Measurements from ENCODE around the gene REEP1. TPM values are rescaled to one million over a fixed set of nuclear protein-coding genes. Genes with fewer than 3 reads are reported as not detected.

Gene REEP1
- total RNA-seq, 1 experiment from 2014 or later: 5.9 TPM

GRCh38 chr2:86305915-86306254, 31.5 kb downstream of the REEP1 start:
- H3K36me3 ChIP-seq (ENCODE audit: control insufficient read depth in 1 of 2, insufficient read depth in 2 of 2, low read length in 2 of 2): no peaks in the 10 kb centered on the region
- H3K9ac ChIP-seq (ENCODE audit: low read length): no peak overlapping the region
- H3K79me2 ChIP-seq (ENCODE audit: insufficient read depth, low read length): no peaks in the 10 kb centered on the region
- ChIA-PET CTCF (no interaction called here), POLR2A (no interaction called here), RAD21 (ENCODE audit: low non-redundant PET in 1 of 2, low total read pairs in 2 of 2, uncharacterized antibody in 2 of 2, unreplicated experiment in 2 of 2) (no interaction called here)
- no peak for DNase-seq (ENCODE audit: low read depth, low spot score)
- no peaks in the 10 kb centered on the region for H3K27me3 ChIP-seq (ENCODE audit: insufficient read depth, low read length)
- H2AFZ ChIP-seq (ENCODE audit: low read depth, low read length, poor library complexity, severe bottlenecking): no peak overlapping the region
- H3K4me2 ChIP-seq (ENCODE audit: low read length): no peak overlapping the region
- H3K4me3 ChIP-seq (replicated peaks in 1 of 2; ENCODE audit: low read depth in 1 of 2, low read length in 2 of 2): no peak overlapping the region
- no peak overlapping the region for H3K27ac ChIP-seq (ENCODE audit: low read depth, low read length)
- H4K20me1 ChIP-seq (ENCODE audit: insufficient read depth): no peaks in the 10 kb centered on the region
- intact Hi-C loops (cut with micrococcal nuclease): no loop called here
- no peaks in the 10 kb centered on the region for H3K9me3 ChIP-seq (ENCODE audit: control insufficient read depth in 1 of 2, insufficient read depth in 1 of 2, low read depth in 1 of 2, low read length in 2 of 2)
- no peak for TF ChIP-seq CBX3 (IDR thresholded peaks at IDR 0.05; ENCODE audit: low read depth)
- no peak for ATAC-seq
- no TSS peak for BruUV-seq (replicated peaks)
- H3K9me2 ChIP-seq (ENCODE audit: insufficient read depth): no peaks in the 10 kb centered on the region
- no peaks in the 10 kb centered on the region for H3K4me1 ChIP-seq (ENCODE audit: control insufficient read depth in 1 of 2, insufficient read depth in 2 of 2, low read length in 2 of 2)

DNA sequence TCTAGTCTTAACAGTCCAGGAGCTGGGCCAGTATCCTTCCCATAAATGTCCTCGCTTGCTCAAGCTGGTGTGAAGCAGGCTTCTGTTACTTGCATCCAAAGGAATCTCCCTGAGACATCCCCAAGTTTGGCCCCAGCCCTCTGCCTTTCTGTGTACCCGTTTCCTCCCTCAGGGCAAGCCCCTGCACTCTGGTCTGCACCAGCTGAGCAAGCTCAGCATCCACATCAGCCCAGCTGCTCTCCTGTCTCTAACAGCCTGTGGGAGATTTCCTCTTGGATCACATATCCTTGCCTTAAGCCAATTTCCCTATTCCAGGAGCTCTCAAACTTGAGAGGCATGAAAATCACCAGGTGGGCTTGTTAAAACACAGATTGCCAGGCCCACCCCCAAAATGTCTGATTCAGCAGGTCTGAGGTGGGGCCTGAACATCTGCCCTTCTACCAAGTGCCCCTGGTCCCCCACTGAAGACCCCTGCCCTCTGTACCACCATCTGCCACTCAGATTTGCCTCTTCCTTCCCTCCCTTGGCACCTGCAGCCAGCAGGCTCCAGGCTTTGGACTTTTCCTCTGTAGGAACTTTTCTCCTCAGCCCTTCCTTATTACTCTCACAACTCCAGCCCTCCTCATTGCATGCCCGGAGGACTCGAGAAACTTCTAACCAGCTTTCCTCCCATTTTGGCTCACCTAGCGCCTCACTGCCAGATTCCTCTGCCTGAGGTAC, 32.1 kb downstream of the REEP1 start:
- H3K79me2 ChIP-seq (ENCODE audit: insufficient read depth, low read length): no peaks in the 10 kb centered on the region
- H3K9ac ChIP-seq (ENCODE audit: low read length): no peak overlapping the region
- ChIA-PET RAD21 (ENCODE audit: low non-redundant PET in 1 of 2, low total read pairs in 2 of 2, uncharacterized antibody in 2 of 2, unreplicated experiment in 2 of 2) (no interaction called here), POLR2A (no interaction called here), CTCF (no interaction called here)
- no peaks in the 10 kb centered on the region for H3K4me1 ChIP-seq (ENCODE audit: control insufficient read depth in 1 of 2, insufficient read depth in 2 of 2, low read length in 2 of 2)
- BruUV-seq (replicated peaks): no TSS peak
- no peak overlapping the region for H3K4me2 ChIP-seq (ENCODE audit: low read length)
- no peaks in the 10 kb centered on the region for H3K9me2 ChIP-seq (ENCODE audit: insufficient read depth)
- no peaks in the 10 kb centered on the region for H3K36me3 ChIP-seq (ENCODE audit: control insufficient read depth in 1 of 2, insufficient read depth in 2 of 2, low read length in 2 of 2)
- no peak for ATAC-seq
- no peaks in the 10 kb centered on the region for H3K9me3 ChIP-seq (ENCODE audit: control insufficient read depth in 1 of 2, insufficient read depth in 1 of 2, low read depth in 1 of 2, low read length in 2 of 2)
- no peak for DNase-seq (ENCODE audit: low read depth, low spot score)
- H3K4me3 ChIP-seq (replicated peaks in 1 of 2; ENCODE audit: low read depth in 1 of 2, low read length in 2 of 2): no peak overlapping the region
- intact Hi-C loops (cut with micrococcal nuclease): no loop called here
- H3K27ac ChIP-seq (ENCODE audit: low read depth, low read length): no peak overlapping the region
- H3K27me3 ChIP-seq (ENCODE audit: insufficient read depth, low read length): no peaks in the 10 kb centered on the region
- no peak for TF ChIP-seq CEBPB (IDR thresholded peaks at IDR 0.05; ENCODE audit: low read depth)
- TF ChIP-seq, protein P1, sequence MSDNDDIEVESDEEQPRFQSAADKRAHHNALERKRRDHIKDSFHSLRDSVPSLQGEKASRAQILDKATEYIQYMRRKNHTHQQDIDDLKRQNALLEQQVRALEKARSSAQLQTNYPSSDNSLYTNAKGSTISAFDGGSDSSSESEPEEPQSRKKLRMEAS (IDR thresholded peaks at IDR 0.05): no peak
- no peak for TF ChIP-seq CTCF (IDR thresholded peaks at IDR 0.05 in 2 of 3, conservative IDR thresholded peaks at IDR 0.05 in 1 of 3; ENCODE audit: borderline replicate concordance in 1 of 3, insufficient read depth in 1 of 3, low read depth in 2 of 3, low read length in 2 of 3)
- no peak for TF ChIP-seq JUND (IDR thresholded peaks at IDR 0.05)
- TF ChIP-seq SP1 (IDR thresholded peaks at IDR 0.05; ENCODE audit: low read depth): no peak
- TF ChIP-seq ELF1 (IDR thresholded peaks at IDR 0.05; ENCODE audit: borderline replicate concordance, low read depth): no peak
- TF ChIP-seq RAD21 (IDR thresholded peaks at IDR 0.05; ENCODE audit: low read depth): no peak
- no peaks in the 10 kb centered on the region for H4K20me1 ChIP-seq (ENCODE audit: insufficient read depth)
- H2AFZ ChIP-seq (ENCODE audit: low read depth, low read length, poor library complexity, severe bottlenecking): no peak overlapping the region

All from HCT116 (cell line).